ENCODE data around the gene CENPF.
"Not testable (repeated sequence)": the region's sequence is repeated elsewhere in the genome, so short reads cannot be mapped to it uniquely, and the experiment has no call there.

DNA sequence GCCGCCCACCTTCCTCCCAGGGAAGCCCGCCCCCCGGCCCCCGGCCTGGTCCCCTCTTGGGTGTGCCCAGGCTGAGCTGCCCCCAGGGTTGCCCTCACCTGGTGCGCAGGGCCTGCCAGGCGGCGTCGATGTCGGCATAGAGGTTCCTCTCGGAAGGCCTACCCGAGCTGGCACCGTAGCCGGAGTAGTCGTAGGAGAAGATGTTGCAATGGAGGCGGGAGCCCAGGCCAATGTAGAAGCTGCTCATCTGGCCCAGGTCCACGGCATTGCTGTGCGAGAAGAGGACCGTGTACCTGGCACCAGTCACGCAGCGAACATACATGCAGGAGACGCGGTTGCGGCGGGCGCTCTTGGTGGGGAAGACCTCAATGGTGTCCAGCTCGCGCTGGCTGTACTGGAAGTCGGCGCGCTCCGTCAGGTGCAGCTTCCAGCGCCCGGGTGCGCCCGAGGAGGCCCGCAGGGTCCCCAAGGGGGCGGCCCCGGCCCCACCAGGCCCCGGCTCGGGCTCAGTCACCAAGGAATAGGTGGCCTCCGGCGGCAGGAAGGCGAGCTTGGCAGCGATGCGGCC lies 5.3 kb downstream of the CENPF start:
- TF ChIP-seq, protein P1, sequence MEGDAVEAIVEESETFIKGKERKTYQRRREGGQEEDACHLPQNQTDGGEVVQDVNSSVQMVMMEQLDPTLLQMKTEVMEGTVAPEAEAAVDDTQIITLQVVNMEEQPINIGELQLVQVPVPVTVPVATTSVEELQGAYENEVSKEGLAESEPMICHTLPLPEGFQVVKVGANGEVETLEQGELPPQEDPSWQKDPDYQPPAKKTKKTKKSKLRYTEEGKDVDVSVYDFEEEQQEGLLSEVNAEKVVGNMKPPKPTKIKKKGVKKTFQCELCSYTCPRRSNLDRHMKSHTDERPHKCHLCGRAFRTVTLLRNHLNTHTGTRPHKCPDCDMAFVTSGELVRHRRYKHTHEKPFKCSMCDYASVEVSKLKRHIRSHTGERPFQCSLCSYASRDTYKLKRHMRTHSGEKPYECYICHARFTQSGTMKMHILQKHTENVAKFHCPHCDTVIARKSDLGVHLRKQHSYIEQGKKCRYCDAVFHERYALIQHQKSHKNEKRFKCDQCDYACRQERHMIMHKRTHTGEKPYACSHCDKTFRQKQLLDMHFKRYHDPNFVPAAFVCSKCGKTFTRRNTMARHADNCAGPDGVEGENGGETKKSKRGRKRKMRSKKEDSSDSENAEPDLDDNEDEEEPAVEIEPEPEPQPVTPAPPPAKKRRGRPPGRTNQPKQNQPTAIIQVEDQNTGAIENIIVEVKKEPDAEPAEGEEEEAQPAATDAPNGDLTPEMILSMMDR (conservative IDR thresholded peaks at IDR 0.05; ENCODE audit: low read depth in 2 of 2): not testable (repeated sequence)
- not testable (repeated sequence) for TF ChIP-seq EZH2 (IDR thresholded peaks at IDR 0.05; ENCODE audit: low read depth, unreplicated experiment); POLR2AphosphoS5 (IDR thresholded peaks at IDR 0.05; ENCODE audit: low read depth); JUNB (IDR thresholded peaks at IDR 0.05; ENCODE audit: unreplicated experiment); ZNF114 (CRISPR knock-in tag; IDR thresholded peaks at IDR 0.05)
- TF ChIP-seq, protein P2, sequence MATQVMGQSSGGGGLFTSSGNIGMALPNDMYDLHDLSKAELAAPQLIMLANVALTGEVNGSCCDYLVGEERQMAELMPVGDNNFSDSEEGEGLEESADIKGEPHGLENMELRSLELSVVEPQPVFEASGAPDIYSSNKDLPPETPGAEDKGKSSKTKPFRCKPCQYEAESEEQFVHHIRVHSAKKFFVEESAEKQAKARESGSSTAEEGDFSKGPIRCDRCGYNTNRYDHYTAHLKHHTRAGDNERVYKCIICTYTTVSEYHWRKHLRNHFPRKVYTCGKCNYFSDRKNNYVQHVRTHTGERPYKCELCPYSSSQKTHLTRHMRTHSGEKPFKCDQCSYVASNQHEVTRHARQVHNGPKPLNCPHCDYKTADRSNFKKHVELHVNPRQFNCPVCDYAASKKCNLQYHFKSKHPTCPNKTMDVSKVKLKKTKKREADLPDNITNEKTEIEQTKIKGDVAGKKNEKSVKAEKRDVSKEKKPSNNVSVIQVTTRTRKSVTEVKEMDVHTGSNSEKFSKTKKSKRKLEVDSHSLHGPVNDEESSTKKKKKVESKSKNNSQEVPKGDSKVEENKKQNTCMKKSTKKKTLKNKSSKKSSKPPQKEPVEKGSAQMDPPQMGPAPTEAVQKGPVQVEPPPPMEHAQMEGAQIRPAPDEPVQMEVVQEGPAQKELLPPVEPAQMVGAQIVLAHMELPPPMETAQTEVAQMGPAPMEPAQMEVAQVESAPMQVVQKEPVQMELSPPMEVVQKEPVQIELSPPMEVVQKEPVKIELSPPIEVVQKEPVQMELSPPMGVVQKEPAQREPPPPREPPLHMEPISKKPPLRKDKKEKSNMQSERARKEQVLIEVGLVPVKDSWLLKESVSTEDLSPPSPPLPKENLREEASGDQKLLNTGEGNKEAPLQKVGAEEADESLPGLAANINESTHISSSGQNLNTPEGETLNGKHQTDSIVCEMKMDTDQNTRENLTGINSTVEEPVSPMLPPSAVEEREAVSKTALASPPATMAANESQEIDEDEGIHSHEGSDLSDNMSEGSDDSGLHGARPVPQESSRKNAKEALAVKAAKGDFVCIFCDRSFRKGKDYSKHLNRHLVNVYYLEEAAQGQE (IDR thresholded peaks at IDR 0.05; ENCODE audit: unreplicated experiment): not testable (repeated sequence)

Measured in GM23338 (cell line).